ENCODE measurements around the gene SHISA3. TPM values are rescaled to one million over a fixed set of nuclear protein-coding genes. Genes with fewer than 3 reads are reported as not detected.

The SHISA3 gene
- total RNA-seq, 1 experiment from 2014 or later, result 29.5 TPM

GRCh38 chr4:42363614-42364013, 33.7 kb upstream of the SHISA3 start:
- Histone ChIP-seq H4K20me1 (ENCODE audit: low read length) (no peaks in the 10 kb centered on the region), H3K79me2 (ENCODE audit: low read length) (no peaks in the 10 kb centered on the region), H3K36me3 (ENCODE audit: low read depth, low read length) (no peaks in the 10 kb centered on the region), H3K27me3 (ENCODE audit: low read length) (no peaks in the 10 kb centered on the region), H3K4me2 (ENCODE audit: low read length) (no peak overlapping the region), H3K9me2 (replicated peaks; ENCODE audit: low read length) (no peaks in the 10 kb centered on the region), H3K4me3 (ENCODE audit: low read length) (no peak overlapping the region), H3K27ac (ENCODE audit: low read length) (no peak overlapping the region), H3K9me3 (ENCODE audit: low read length) (no peaks in the 10 kb centered on the region), H3K9ac (ENCODE audit: low read length) (no peak overlapping the region), H2AFZ (ENCODE audit: low read length) (no peak overlapping the region), H3K4me1 (ENCODE audit: insufficient read depth, low read length) (no peaks in the 10 kb centered on the region), H3F3A (ENCODE audit: low read length, unreplicated experiment) (no peaks in the 10 kb centered on the region)
- intact Hi-C loops (cut with micrococcal nuclease), result no loop called here
- BruUV-seq (replicated peaks), result no TSS peak
- ATAC-seq (no peak), DNase-seq (no peak)
- TF ChIP-seq EZH2 (IDR thresholded peaks at IDR 0.05; ENCODE audit: low read length, unreplicated experiment) (no peak), CTCF (conservative IDR thresholded peaks at IDR 0.05; ENCODE audit: low read depth, low read length) (no peak), EZH2phosphoT487 (IDR thresholded peaks at IDR 0.05; ENCODE audit: borderline replicate concordance, low read length) (no peak)
- ChIA-PET POLR2A (ENCODE audit: unreplicated experiment) (no interaction called here), CTCF (no interaction called here)

GRCh38 chr4:42364266-42365053, 32.8 kb upstream of the SHISA3 start:
- H3K9ac ChIP-seq (ENCODE audit: low read length), result no peak overlapping the region
- ATAC-seq (no peak), DNase-seq (no peak)
- H3K36me3 ChIP-seq (ENCODE audit: low read depth, low read length), result no peaks in the 10 kb centered on the region
- intact Hi-C loops (cut with micrococcal nuclease), result no loop called here
- no peaks in the 10 kb centered on the region for H3F3A ChIP-seq (ENCODE audit: low read length, unreplicated experiment)
- POLR2A ChIA-PET (ENCODE audit: unreplicated experiment), result no interaction called here
- no TSS peak for BruUV-seq (replicated peaks)
- no peak overlapping the region for H3K27ac ChIP-seq (ENCODE audit: low read length)
- no peaks in the 10 kb centered on the region for H3K9me2 ChIP-seq (replicated peaks; ENCODE audit: low read length)
- no peak overlapping the region for H3K4me3 ChIP-seq (ENCODE audit: low read length)
- no peaks in the 10 kb centered on the region for H3K27me3 ChIP-seq (ENCODE audit: low read length)
- H2AFZ ChIP-seq (ENCODE audit: low read length), result no peak overlapping the region
- H3K4me2 ChIP-seq (ENCODE audit: low read length), result no peak overlapping the region
- no peaks in the 10 kb centered on the region for H4K20me1 ChIP-seq (ENCODE audit: low read length)
- CTCF ChIA-PET, result no interaction called here
- no peaks in the 10 kb centered on the region for H3K4me1 ChIP-seq (ENCODE audit: insufficient read depth, low read length)
- H3K79me2 ChIP-seq (ENCODE audit: low read length), result no peaks in the 10 kb centered on the region
- no peaks in the 10 kb centered on the region for H3K9me3 ChIP-seq (ENCODE audit: low read length)
- TF ChIP-seq EZH2 (IDR thresholded peaks at IDR 0.05; ENCODE audit: low read length, unreplicated experiment) (no peak), EZH2phosphoT487 (IDR thresholded peaks at IDR 0.05; ENCODE audit: borderline replicate concordance, low read length) (no peak), CTCF (conservative IDR thresholded peaks at IDR 0.05; ENCODE audit: low read depth, low read length) (no peak)

GRCh38 chr4:42366959-42367358, 30.3 kb upstream of the SHISA3 start:
- intact Hi-C loops (cut with micrococcal nuclease), result no loop called here
- no TSS peak for BruUV-seq (replicated peaks)
- CTCF ChIA-PET, result no interaction called here

More at GRCh38 chr4:42366959-42367358, 30.3 kb upstream of the SHISA3 start:
- Histone ChIP-seq H3K4me1 (ENCODE audit: insufficient read depth, low read length) (no peaks in the 10 kb centered on the region), H3K4me2 (ENCODE audit: low read length) (no peak overlapping the region), H3K79me2 (ENCODE audit: low read length) (no peaks in the 10 kb centered on the region), H3K9ac (ENCODE audit: low read length) (no peak overlapping the region), H3K36me3 (ENCODE audit: low read depth, low read length) (no peaks in the 10 kb centered on the region), H3K9me2 (replicated peaks; ENCODE audit: low read length) (no peaks in the 10 kb centered on the region), H3K4me3 (ENCODE audit: low read length) (no peak overlapping the region), H2AFZ (ENCODE audit: low read length) (no peak overlapping the region), H3K27ac (ENCODE audit: low read length) (no peak overlapping the region), H3K27me3 (ENCODE audit: low read length) (no peaks in the 10 kb centered on the region), H4K20me1 (ENCODE audit: low read length) (no peaks in the 10 kb centered on the region), H3K9me3 (ENCODE audit: low read length) (no peaks in the 10 kb centered on the region), H3F3A (ENCODE audit: low read length, unreplicated experiment) (no peaks in the 10 kb centered on the region)
- no peak for TF ChIP-seq CTCF (conservative IDR thresholded peaks at IDR 0.05; ENCODE audit: low read depth, low read length)
- no peak for TF ChIP-seq EZH2 (IDR thresholded peaks at IDR 0.05; ENCODE audit: low read length, unreplicated experiment)
- no peak for TF ChIP-seq EZH2phosphoT487 (IDR thresholded peaks at IDR 0.05; ENCODE audit: borderline replicate concordance, low read length)
- DNase-seq (no peak), ATAC-seq (no peak)
- POLR2A ChIA-PET (ENCODE audit: unreplicated experiment), result no interaction called here
